ENCODE data around the gene SLC26A11. TPM values are rescaled to one million over a fixed set of nuclear protein-coding genes. Genes with fewer than 3 reads are reported as not detected.

The SLC26A11 gene
- total RNA-seq, 1 donor, result 12.7 TPM

DNA sequence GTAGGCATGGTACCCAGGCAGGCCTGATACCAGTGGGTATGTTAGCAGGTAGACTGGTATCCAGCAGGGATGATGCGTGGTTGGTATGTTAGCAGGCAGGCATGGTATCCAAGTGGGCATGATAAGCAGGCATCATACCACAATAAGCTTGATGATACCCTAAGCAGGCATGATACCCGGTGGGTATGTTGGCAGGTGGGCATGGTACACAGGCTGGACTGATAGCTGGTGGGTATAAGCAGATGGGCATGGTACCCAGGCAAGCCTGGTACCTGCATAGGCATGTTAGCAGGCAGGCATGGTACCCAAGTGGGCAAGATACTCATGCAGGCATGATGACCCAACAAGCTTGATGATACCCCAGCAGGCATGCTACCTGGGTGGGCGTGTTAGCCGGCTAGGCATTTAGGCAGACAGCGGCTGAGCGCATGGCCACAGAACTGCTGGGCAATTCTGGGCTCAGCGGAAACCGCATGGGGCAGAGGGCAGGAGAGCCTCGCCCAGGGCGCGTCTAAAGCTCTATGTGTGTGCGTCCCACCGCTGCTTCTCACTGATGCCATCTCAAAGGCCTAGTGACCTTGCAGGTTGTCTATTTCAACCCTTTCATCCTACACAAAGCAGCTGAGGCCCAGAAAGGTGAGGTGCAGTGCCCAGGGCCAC, 2.4 kb upstream of the SLC26A11 start:
- H2AFZ ChIP-seq (ENCODE audit: low read length), result no peak overlapping the region
- no peak overlapping the region for H3K4me2 ChIP-seq (ENCODE audit: insufficient read depth, low read length)
- peaks cover 30% of the 10 kb centered on the region for H3K79me2 ChIP-seq (ENCODE audit: insufficient read depth, low read length)
- H3K4me3 ChIP-seq (ENCODE audit: insufficient read depth, low read length), result no peak overlapping the region
- H3K27me3 ChIP-seq (ENCODE audit: insufficient read depth, low read length), result no peaks in the 10 kb centered on the region
- peaks cover 26% of the 10 kb centered on the region for H4K20me1 ChIP-seq (ENCODE audit: insufficient read depth, low read length)
- H3K27ac ChIP-seq (ENCODE audit: low read depth, low read length), result no peak overlapping the region
- H3K36me3 ChIP-seq (ENCODE audit: insufficient read depth, low read length), result peaks cover 12% of the 10 kb centered on the region
- H3K9me3 ChIP-seq (ENCODE audit: low read depth, low read length), result no peaks in the 10 kb centered on the region
- DNase-seq (ENCODE audit: insufficient read length, low spot score, missing footprints), result peak; percentile 86
- H3K4me1 ChIP-seq (ENCODE audit: insufficient read depth, low read length), result peaks cover 11% of the 10 kb centered on the region
- TF ChIP-seq, protein P1, sequence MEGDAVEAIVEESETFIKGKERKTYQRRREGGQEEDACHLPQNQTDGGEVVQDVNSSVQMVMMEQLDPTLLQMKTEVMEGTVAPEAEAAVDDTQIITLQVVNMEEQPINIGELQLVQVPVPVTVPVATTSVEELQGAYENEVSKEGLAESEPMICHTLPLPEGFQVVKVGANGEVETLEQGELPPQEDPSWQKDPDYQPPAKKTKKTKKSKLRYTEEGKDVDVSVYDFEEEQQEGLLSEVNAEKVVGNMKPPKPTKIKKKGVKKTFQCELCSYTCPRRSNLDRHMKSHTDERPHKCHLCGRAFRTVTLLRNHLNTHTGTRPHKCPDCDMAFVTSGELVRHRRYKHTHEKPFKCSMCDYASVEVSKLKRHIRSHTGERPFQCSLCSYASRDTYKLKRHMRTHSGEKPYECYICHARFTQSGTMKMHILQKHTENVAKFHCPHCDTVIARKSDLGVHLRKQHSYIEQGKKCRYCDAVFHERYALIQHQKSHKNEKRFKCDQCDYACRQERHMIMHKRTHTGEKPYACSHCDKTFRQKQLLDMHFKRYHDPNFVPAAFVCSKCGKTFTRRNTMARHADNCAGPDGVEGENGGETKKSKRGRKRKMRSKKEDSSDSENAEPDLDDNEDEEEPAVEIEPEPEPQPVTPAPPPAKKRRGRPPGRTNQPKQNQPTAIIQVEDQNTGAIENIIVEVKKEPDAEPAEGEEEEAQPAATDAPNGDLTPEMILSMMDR (IDR thresholded peaks at IDR 0.05; ENCODE audit: extremely low read depth, low read depth, low read length), result no peak

DNA sequence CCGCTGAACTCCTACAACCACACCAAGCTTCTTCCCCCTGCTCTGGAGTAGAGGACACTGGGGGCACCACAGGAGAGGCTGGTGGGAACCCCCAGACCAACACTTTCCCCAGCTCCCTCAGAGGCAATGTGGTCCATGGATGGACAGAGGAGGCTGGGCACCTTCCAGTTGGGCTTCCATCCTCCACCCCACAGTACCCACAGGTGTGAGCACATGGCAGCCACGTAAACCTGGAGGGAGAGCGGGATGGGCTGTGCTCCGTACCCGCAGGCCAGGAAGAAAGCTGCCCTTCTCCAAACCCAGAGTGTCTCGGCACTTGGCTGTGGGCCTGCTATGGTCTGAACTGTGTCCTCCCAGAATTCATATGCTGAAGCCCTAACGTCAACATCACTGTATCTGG, 1.8 kb upstream of the SLC26A11 start:
- Histone ChIP-seq H3K27me3 (ENCODE audit: insufficient read depth, low read length) (no peaks in the 10 kb centered on the region), H3K9me3 (ENCODE audit: low read depth, low read length) (no peaks in the 10 kb centered on the region), H4K20me1 (ENCODE audit: insufficient read depth, low read length) (peaks cover 31% of the 10 kb centered on the region), H3K27ac (ENCODE audit: low read depth, low read length) (no peak overlapping the region), H3K79me2 (ENCODE audit: insufficient read depth, low read length) (peaks cover 30% of the 10 kb centered on the region), H2AFZ (ENCODE audit: low read length) (no peak overlapping the region), H3K36me3 (ENCODE audit: insufficient read depth, low read length) (peaks cover 12% of the 10 kb centered on the region), H3K4me2 (ENCODE audit: insufficient read depth, low read length) (no peak overlapping the region), H3K4me3 (ENCODE audit: insufficient read depth, low read length) (no peak overlapping the region), H3K4me1 (ENCODE audit: insufficient read depth, low read length) (peaks cover 11% of the 10 kb centered on the region)
- TF ChIP-seq, protein P1 (IDR thresholded peaks at IDR 0.05; ENCODE audit: extremely low read depth, low read depth, low read length), result no peak
- peak; percentile 60 for DNase-seq (ENCODE audit: insufficient read length, low spot score, missing footprints)

DNA sequence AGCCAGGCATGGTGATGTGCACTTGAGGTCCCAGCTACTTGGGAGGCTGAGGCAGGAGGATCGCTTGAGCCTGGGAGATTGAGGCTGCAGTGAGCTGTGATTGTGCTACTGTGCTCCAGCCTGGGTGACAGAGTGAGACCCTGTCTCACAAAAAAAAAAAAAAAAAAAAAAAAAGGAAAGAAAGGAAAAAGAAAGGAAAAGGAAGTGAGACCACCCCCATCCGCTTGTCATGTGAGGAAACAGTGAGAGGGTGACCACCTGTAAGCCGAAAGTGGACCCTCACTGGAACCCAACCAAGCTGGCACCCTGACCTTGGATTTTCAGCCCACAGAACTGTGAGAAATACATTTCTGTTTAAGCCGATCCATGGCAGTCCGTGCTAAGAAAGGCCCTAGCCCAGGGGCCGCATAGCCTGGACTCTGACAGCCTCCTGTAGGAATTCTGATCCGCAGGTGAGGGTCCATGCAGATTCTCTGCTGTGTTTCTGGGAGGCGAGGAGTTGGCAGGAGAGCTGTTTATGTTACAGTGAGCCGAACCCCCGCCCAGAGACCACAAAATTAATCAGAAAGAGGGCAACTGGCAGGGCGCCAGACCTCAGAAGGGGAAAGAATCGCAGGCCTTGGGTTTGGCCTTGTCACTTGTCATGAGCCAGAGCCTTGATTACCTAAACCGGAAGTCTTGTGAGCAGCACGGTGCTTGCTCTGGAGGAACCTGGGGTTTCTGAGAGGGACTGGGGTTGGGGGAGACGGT, 1.0 kb upstream of the SLC26A11 start:
- TF ChIP-seq, protein P1 (IDR thresholded peaks at IDR 0.05; ENCODE audit: extremely low read depth, low read depth, low read length), result no peak
- Histone ChIP-seq H3K4me2 (ENCODE audit: insufficient read depth, low read length) (peak overlapping the region; percentile 98), H3K79me2 (ENCODE audit: insufficient read depth, low read length) (peaks cover 30% of the 10 kb centered on the region), H3K36me3 (ENCODE audit: insufficient read depth, low read length) (peaks cover 12% of the 10 kb centered on the region), H4K20me1 (ENCODE audit: insufficient read depth, low read length) (peaks cover 31% of the 10 kb centered on the region), H3K27me3 (ENCODE audit: insufficient read depth, low read length) (no peaks in the 10 kb centered on the region), H3K4me1 (ENCODE audit: insufficient read depth, low read length) (peaks cover 11% of the 10 kb centered on the region), H3K27ac (ENCODE audit: low read depth, low read length) (peak overlapping the region; percentile 75), H2AFZ (ENCODE audit: low read length) (peak overlapping the region; percentile 82), H3K4me3 (ENCODE audit: insufficient read depth, low read length) (peak overlapping the region; percentile 93), H3K9me3 (ENCODE audit: low read depth, low read length) (no peaks in the 10 kb centered on the region)
- DNase-seq (ENCODE audit: insufficient read length, low spot score, missing footprints), result peak; percentile 96

DNA sequence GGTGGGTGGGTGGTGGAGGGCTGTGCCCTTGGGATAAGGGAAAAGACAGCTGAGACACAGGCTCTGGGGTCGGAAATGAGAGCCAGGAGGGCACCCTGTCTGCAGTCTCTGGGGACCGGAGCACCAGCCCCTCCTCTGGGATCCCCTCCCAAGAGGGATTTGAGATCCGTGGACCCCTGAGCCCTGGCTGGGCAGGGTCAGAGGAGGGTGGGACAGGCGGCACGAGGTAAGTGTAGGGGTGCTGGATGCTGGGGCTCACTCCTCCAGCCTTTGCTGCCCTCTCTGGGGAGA, 519 bp upstream of the SLC26A11 start:
- DNase-seq (ENCODE audit: insufficient read length, low spot score, missing footprints), result no peak
- H3K36me3 ChIP-seq (ENCODE audit: insufficient read depth, low read length), result peaks cover 12% of the 10 kb centered on the region

More for the DNA sequence above, 519 bp upstream of the SLC26A11 start:
- no peaks in the 10 kb centered on the region for H3K9me3 ChIP-seq (ENCODE audit: low read depth, low read length)
- H3K4me2 ChIP-seq (ENCODE audit: insufficient read depth, low read length), result peak overlapping the region; percentile 98
- peaks cover 31% of the 10 kb centered on the region for H4K20me1 ChIP-seq (ENCODE audit: insufficient read depth, low read length)
- H3K27ac ChIP-seq (ENCODE audit: low read depth, low read length), result peak overlapping the region; percentile 75
- peaks cover 30% of the 10 kb centered on the region for H3K79me2 ChIP-seq (ENCODE audit: insufficient read depth, low read length)
- peaks cover 11% of the 10 kb centered on the region for H3K4me1 ChIP-seq (ENCODE audit: insufficient read depth, low read length)
- TF ChIP-seq, protein P1 (IDR thresholded peaks at IDR 0.05; ENCODE audit: extremely low read depth, low read depth, low read length), result no peak
- no peaks in the 10 kb centered on the region for H3K27me3 ChIP-seq (ENCODE audit: insufficient read depth, low read length)
- peak overlapping the region; percentile 82 for H2AFZ ChIP-seq (ENCODE audit: low read length)
- H3K4me3 ChIP-seq (ENCODE audit: insufficient read depth, low read length), result peak overlapping the region; percentile 93
